AG04449 (cell line): ENCODE results near the gene ANKRD10.
"Not testable (repeated sequence)": the region's sequence is repeated elsewhere in the genome, so short reads cannot be mapped to it uniquely, and the experiment has no call there.

Experiments used
- CTCF ChIA-PET: fragments of 350-600 bp; formaldehyde crosslinking; extraction: SDS; loops from one replicate; lab custom pipeline; 2021; ENCODE audit warnings: antibody characterized with exemption; lab: Yijun Ruan, JAX
- POLR2A ChIA-PET: fragments of 400-600, 350-600 bp; formaldehyde crosslinking; extraction: SDS; loops from one replicate; lab custom pipeline; 2020; ENCODE audit warnings: antibody characterized with exemption, inconsistent platforms; lab: Yijun Ruan, JAX
- DNase-seq: peaks from one replicate; pipeline ENCODE4 v3.0.0-alpha.2; 2010; ENCODE audit warnings: low read depth, low spot score
- H3K4me3 ChIP-seq: 2 replicates; pipeline ENCODE4 v1.5.1; 2011; ENCODE audit warnings: low read depth, mild to moderate bottlenecking, control low read depth, low read length
- TF ChIP-seq, protein P1 (sequence below): IDR thresholded peaks from one replicate; pipeline ENCODE4 v1.5.1; 2011; ENCODE audit warnings: mild to moderate bottlenecking, moderate library complexity, low read length, control low read depth, inconsistent platforms; ENCODE audit not compliant: insufficient read depth; ENCODE audit errors: missing control alignments

ANKRD10 gene

DNA sequence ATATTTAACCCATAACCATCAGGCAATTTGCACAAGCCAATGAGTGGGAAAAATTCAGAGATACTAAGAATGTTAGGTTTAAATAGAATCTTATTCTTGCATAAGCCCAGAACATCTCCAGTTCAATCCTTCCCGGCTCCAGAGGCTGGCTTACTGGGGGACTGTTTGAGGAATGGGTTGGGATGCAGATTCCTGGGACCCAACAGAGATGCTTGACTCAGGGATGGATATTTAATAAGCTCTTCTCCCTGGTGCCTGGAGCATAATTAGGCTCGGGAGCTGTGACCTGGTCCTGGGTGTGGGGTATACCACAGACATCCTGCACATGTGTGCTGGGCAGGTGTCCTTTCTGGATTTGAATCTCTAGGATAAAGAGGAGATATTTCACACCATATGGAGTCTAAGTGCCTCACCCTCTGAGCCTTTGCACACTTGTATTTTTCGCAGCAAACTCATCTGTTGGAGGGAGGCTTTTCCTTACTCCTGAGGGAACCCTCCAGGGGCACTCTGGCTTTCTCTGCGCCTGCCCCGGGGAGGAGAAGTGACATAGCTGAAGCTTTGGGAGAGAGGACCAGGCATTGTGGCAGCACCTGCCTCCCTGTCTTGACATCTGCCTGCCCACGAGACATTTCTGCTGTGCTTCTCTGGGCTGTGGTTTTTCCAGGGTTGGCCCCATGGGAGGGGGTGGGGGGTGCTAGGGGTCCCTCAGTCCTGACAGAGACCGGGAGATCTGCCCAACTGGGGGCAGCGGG is 36.1 kb upstream of the ANKRD10 start:
- ChIA-PET POLR2A (no interaction called here), CTCF (interaction anchor here (1.2 kb wide), 1 partner anchor 117 kb away, joined by 3 read pairs; no protein-coding TSS in a partner anchor)
- TF ChIP-seq, protein P1, sequence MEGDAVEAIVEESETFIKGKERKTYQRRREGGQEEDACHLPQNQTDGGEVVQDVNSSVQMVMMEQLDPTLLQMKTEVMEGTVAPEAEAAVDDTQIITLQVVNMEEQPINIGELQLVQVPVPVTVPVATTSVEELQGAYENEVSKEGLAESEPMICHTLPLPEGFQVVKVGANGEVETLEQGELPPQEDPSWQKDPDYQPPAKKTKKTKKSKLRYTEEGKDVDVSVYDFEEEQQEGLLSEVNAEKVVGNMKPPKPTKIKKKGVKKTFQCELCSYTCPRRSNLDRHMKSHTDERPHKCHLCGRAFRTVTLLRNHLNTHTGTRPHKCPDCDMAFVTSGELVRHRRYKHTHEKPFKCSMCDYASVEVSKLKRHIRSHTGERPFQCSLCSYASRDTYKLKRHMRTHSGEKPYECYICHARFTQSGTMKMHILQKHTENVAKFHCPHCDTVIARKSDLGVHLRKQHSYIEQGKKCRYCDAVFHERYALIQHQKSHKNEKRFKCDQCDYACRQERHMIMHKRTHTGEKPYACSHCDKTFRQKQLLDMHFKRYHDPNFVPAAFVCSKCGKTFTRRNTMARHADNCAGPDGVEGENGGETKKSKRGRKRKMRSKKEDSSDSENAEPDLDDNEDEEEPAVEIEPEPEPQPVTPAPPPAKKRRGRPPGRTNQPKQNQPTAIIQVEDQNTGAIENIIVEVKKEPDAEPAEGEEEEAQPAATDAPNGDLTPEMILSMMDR, result no peak
- H3K4me3 ChIP-seq, result no peak overlapping the region
- DNase-seq, result no peak

DNA sequence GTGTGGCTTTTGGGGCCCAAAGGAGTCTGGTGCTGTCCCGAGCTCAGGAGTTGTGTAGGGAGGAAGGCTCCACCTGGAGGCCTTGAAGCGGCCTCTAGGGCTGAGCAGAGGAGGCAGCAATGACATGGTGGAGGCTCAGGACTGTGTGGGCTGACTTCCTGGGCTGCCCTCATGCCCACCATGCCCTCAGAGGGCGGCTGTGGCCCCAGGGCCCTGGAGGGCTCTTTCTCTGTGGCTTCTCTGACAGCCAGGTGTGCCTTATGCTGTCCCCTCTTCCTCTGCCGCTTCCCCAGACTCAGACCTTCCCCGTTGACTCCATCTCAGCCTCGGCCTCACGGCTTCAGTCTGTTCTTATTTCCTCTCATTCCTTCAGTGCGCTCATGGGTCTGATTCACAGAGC is 35.5 kb upstream of the ANKRD10 start:
- no peak overlapping the region for H3K4me3 ChIP-seq
- DNase-seq, result no peak
- TF ChIP-seq, protein P1, result no peak
- ChIA-PET POLR2A (no interaction called here), CTCF (no interaction called here)

DNA sequence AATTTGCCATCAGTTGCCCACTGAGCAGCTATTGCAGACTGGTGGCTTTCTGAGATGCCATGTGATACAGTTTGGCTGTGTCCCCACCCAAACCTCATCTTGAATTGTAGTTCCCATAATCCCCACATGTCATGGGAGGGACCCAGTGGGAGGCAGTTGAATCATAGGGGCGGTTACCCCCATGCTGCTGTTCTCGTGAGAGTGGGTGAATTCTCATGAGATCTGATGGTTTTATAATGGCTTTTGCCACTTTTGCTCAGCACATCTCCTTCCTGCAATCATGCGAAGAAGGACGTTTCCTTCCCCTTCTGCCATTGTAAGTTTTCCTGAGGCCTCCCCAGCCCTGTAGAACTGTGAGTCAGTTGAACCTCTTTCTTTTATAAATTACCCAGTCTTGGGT is 34.8 kb upstream of the ANKRD10 start:
- ChIA-PET POLR2A (no interaction called here), CTCF (no interaction called here)
- no peak overlapping the region for H3K4me3 ChIP-seq
- no peak for DNase-seq
- TF ChIP-seq, protein P1, result no peak

DNA sequence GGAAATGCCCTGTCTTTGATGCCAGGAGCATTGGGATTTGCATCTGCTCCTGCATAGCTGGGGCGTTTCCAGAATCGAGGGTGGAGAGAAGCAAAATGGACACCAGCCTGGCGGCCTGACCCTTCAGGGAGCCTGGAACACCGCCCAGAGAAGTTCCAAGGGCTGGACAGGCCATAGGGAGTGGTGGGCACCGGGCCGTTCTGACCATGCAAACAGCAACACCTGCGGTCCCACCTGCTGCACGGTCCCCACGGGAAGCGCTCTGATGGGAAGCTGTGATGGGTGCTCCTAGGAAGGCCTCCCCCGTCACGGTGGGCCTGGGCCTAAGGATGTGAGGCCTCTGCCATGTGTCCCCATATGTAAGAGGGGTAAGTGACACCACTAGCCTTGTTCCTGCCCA is 34.2 kb upstream of the ANKRD10 start:
- no peak overlapping the region for H3K4me3 ChIP-seq
- TF ChIP-seq, protein P1, result no peak
- POLR2A ChIA-PET, result no interaction called here
- CTCF ChIA-PET, result interaction anchor here (1.3 to 1.9 kb wide), 2 partner anchors 100 to 104 kb away, joined by 3 to 7 read pairs; no protein-coding TSS in a partner anchor
- DNase-seq, result no peak

GRCh38 chr13:110947338-110947737 is 32.5 kb upstream of the ANKRD10 start:
- CTCF ChIA-PET, result interaction anchor here (0.9 to 1.9 kb wide), 2 partner anchors 8 to 102 kb away, joined by 3 to 7 read pairs; no protein-coding TSS in a partner anchor
- DNase-seq, POLR2A ChIA-PET, H3K4me3 ChIP-seq: not testable (repeated sequence)

DNA sequence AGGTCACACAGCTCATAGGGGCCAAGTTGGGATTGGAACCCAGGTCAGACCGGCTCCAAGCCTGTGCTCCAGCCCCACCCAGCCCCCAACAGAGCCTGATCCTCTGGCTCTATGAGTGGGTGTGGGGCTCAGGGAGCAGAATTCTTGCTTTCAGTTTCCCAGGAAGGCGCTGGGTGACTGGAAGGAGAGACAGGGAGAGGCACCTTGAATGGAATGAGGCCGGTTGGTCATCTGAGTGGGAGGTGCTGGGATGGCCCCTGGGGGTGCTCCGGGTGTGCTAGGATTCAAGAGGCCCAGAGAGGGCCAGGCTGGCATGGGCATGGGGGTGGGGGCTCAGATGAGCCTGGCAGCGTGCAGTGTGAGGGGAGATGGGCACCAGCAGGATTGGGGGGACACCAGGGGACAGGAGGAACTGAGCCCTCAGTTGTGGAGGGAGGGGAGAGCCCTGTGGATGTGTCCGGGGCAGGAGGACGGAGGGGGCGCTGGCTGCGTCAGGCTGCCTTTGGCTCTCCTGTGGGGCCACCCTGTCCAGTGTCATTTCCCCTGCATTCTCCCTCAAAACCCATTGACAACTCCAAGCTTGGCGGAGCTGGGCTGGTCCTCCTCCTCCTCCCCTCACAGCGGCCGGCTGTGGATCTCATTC is 31.2 kb upstream of the ANKRD10 start:
- CTCF ChIA-PET, result interaction anchor here (2.8 kb wide), 1 partner anchor 122 kb away, joined by 7 read pairs; no protein-coding TSS in a partner anchor
- no peak overlapping the region for H3K4me3 ChIP-seq
- DNase-seq, result no peak
- POLR2A ChIA-PET, result no interaction called here
- TF ChIP-seq, protein P1, result no peak
